Mucosa of descending colon (tissue), 3 donors: ENCODE results near the gene CTSK. TPM values are rescaled to one million over a fixed set of nuclear protein-coding genes. Genes with fewer than 3 reads are reported as not detected.
"Not testable (repeated sequence)": the region's sequence is repeated elsewhere in the genome, so short reads cannot be mapped to it uniquely, and the experiment has no call there.

Experiments
- ATAC-seq: fragments of 200-7000 bp; cut with Tn5 transposase; one replicate; pipeline ENCODE4 v1.9.1; 2020; ENCODE audit warnings: mild to moderate bottlenecking, moderate library complexity
- DNase-seq, 3 donors: peaks; one replicate each; pipeline ENCODE4 v3.0.0-alpha.2; 2020
- H3K36me3 ChIP-seq: fragments of 200-600 bp; one replicate; pipeline ENCODE4 v1.8.0; 2021; ENCODE audit warnings: low read depth, mild to moderate bottlenecking
- H3K4me1 ChIP-seq: fragments of 200-600 bp; one replicate; pipeline ENCODE4 v1.8.0; 2021; ENCODE audit warnings: low read depth, mild to moderate bottlenecking
- H3K4me3 ChIP-seq: fragments of 200-600 bp; one replicate; pipeline ENCODE4 v1.8.0; 2021; ENCODE audit warnings: mild to moderate bottlenecking
- H3K9me3 ChIP-seq: fragments of 200-600 bp; one replicate; pipeline ENCODE4 v1.8.0; 2021; ENCODE audit warnings: mild to moderate bottlenecking
- CTCF ChIP-seq: fragments of 200-600 bp; IDR thresholded peaks from one replicate; pipeline ENCODE4 v1.8.0; 2022; ENCODE audit warnings: antibody characterized with exemption, mild to moderate bottlenecking
- intact Hi-C, 2 donors: fragments of 100-400 bp; cut with DNase I in 1 of 2; cut with micrococcal nuclease in 1 of 2; formaldehyde crosslinking; loops; one replicate each; pipeline versions ENCODE4 v1.11.0 to v1.11.1; 2022; cut with DNase I, micrococcal nuclease
- total RNA-seq, 3 donors: library from RNA; stranded (reverse); fragmentation: NEBNext Ultra II Directional in 2 of 3; extraction: Animal tissue kit (Norgen Biotek cat#: 25700) in 2 of 3; gene quantifications; one replicate each; pipeline versions ENCODE4 v1.2.1 to v1.2.4, GENCODE V29; 2021 to 2023
- donor health status: DM: no; HTN: no; CAD: no; lungs with moderate emphysema.
- donor health status: DM: no; HTN: no; CAD: no.
- donor health status: DM: no; HTN: yes; CAD: no.

The CTSK gene
- total RNA-seq, 3 donors from 2014 or later, result 15.4 to 64.0 (median 30.3) TPM

- Histone ChIP-seq H3K36me3 (no peaks in the 10 kb centered on the region), H3K4me1 (peaks cover 3% of the 10 kb centered on the region), H3K9me3 (no peaks in the 10 kb centered on the region), H3K4me3 (no peak overlapping the region)
- ATAC-seq, result no peak
- no peak for TF ChIP-seq CTCF
- intact Hi-C loops, result no loop called here
- DNase-seq, result no peak
These were observed 32.8 kb downstream of the CTSK start for GRCh38 chr1:150775276-150775675.

- ATAC-seq (no peak), DNase-seq (no peak)
- TF ChIP-seq CTCF, result no peak
- Histone ChIP-seq H3K4me1 (peaks cover 3% of the 10 kb centered on the region), H3K36me3 (no peaks in the 10 kb centered on the region), H3K9me3 (no peaks in the 10 kb centered on the region), H3K4me3 (no peak overlapping the region)
- intact Hi-C loops, result no loop called here
These were observed 35.7 kb downstream of the CTSK start for GRCh38 chr1:150772326-150772725.

- DNase-seq, H3K9me3 ChIP-seq, ATAC-seq, H3K36me3 ChIP-seq, H3K4me3 ChIP-seq, intact Hi-C loops: not testable (repeated sequence)
- H3K4me1 ChIP-seq, result peaks cover 12% of the 10 kb centered on the region
These were observed 40.4 kb downstream of the CTSK start for GRCh38 chr1:150767704-150768103.

GRCh38 chr1:150765977-150766301 lies 42.1 kb downstream of the CTSK start:
- DNase-seq, H3K36me3 ChIP-seq, intact Hi-C loops, H3K9me3 ChIP-seq, H3K4me3 ChIP-seq, ATAC-seq: not testable (repeated sequence)
- H3K4me1 ChIP-seq, result peaks cover 12% of the 10 kb centered on the region

DNA sequence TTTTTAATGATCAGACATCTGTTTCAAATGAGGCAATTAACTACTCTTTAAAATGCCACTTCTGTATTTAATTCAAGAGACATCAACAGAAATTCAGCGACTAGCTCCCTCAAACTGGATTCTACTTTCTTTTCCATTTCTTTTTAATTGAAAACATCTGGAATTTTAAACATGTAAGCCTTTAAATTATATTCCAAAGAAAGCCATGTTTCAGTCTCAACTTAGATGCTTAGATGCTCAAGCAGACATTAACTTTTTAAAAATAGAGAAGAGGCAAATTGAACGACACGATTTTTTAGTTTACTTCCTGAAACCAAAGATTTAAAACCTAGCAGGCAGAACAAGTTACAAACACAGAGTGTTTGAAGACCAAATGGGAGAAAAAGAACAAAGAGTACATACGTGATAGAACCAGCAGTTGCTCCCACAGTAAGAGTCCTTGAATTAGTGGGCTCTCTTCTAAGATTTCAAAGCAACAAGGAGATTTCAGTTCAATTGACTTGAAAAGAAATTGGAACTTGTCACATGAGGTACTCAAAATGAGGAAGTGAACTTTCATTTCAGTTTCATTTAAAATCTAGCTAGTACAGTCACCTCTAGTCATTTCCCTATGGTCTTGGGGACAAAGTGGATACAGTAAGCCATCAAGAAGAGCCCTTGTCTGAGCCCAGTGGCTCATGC lies 42.6 kb downstream of the CTSK start, which contains the start of gene CTSS:
Gene CTSS (minus strand): TSS at position 483 of the 681 bp plus-strand sequence. CDS start 1,015 bp downstream, outside the sequence.
- Histone ChIP-seq H3K9me3 (no peaks in the 10 kb centered on the region), H3K4me1 (peaks cover 9% of the 10 kb centered on the region), H3K4me3 (peak within 1 kb of the TSS; percentile 13), H3K36me3 (no peaks in the 10 kb centered on the region)
- no peak for DNase-seq
- no peak for TF ChIP-seq CTCF
- ATAC-seq, result peak; percentile 93
- intact Hi-C loops, result no loop called here

GRCh38 chr1:150764617-150765101 lies 43.4 kb downstream of the CTSK start:
- Histone ChIP-seq H3K9me3 (no peaks in the 10 kb centered on the region), H3K36me3 (no peaks in the 10 kb centered on the region), H3K4me1 (peaks cover 9% of the 10 kb centered on the region), H3K4me3 (no peak overlapping the region)
- no peak for DNase-seq
- TF ChIP-seq CTCF, result no peak
- ATAC-seq, result peak; percentile 75
- intact Hi-C loops, result no loop called here
